NCI-H146 treated with DMSO at 0.1 percent for 48 hours (cell line): ENCODE results near the gene UNK.

ENCODE experiments used
- DNase-seq: peaks from one replicate; lab custom pipeline; 2025; ENCODE audit not compliant: unreplicated experiment; lab: John Stamatoyannopoulos, UW

Gene UNK

GRCh38 chr17:75831032-75831571 is 46.5 kb downstream of the UNK start:
- DNase-seq: no peak

GRCh38 chr17:75832164-75832651 is 47.6 kb downstream of the UNK start:
- DNase-seq: no peak

GRCh38 chr17:75832652-75833400 is 48.2 kb downstream of the UNK start:
- DNase-seq: no peak

GRCh38 chr17:75834279-75834920 is 49.8 kb downstream of the UNK start:
- no peak for DNase-seq

- no peak for DNase-seq
These were observed 50.5 kb downstream of the UNK start for GRCh38 chr17:75834928-75835653.

- no peak for DNase-seq
These were observed 51.0 kb downstream of the UNK start for GRCh38 chr17:75835654-75835987.

GRCh38 chr17:75836605-75837004 is 52.0 kb downstream of the UNK start:
- no peak for DNase-seq

- no peak for DNase-seq
These were observed 53.3 kb downstream of the UNK start for GRCh38 chr17:75837899-75838298.

GRCh38 chr17:75838410-75838809 is 53.8 kb downstream of the UNK start:
- no peak for DNase-seq

- no peak for DNase-seq
These were observed 55.6 kb downstream of the UNK start for GRCh38 chr17:75839942-75840798.

- no peak for DNase-seq
These were observed 56.2 kb downstream of the UNK start for GRCh38 chr17:75840799-75841164.

- DNase-seq: no peak
These were observed 57.8 kb downstream of the UNK start for GRCh38 chr17:75842411-75842810.

GRCh38 chr17:75842963-75843576 is 58.5 kb downstream of the UNK start:
- no peak for DNase-seq

- no peak for DNase-seq
These were observed 59.2 kb downstream of the UNK start, which contains the start of gene UNC13D for GRCh38 chr17:75843577-75844529. UNC13D (minus strand) TSS chr17:75844404; CDS start chr17:75844337, 67 bp downstream.

GRCh38 chr17:75844530-75845057 is 60.0 kb downstream of the UNK start:
- no peak for DNase-seq

GRCh38 chr17:75845058-75845711 is 60.6 kb downstream of the UNK start:
- no peak for DNase-seq

GRCh38 chr17:75845933-75846691 is 61.5 kb downstream of the UNK start:
- DNase-seq: no peak
